Head of caudate nucleus (tissue), 42 donors: ENCODE measurements around the gene CABCOCO1.

Experiments
- DNase-seq, 42 donors: peaks; one replicate each; pipeline versions ENCODE4 v3.0.0 to v3.0.0-alpha.2; 2020 to 2021; ENCODE audit warnings: mixed read lengths in 7 of 42
- intact Hi-C: fragments of 100-400 bp; cut with DNase I; formaldehyde crosslinking; loops from one replicate; pipeline ENCODE4 v1.15.0; 2022

The CABCOCO1 gene

GRCh38 chr10:61776615-61777266 is 114.0 kb downstream of the CABCOCO1 start:
- no peak for DNase-seq
- intact Hi-C loops: no loop called here

- no peak for DNase-seq
Observed at GRCh38 chr10:61778137-61778536, 115.4 kb downstream of the CABCOCO1 start.

GRCh38 chr10:61779276-61779675 is 116.5 kb downstream of the CABCOCO1 start:
- intact Hi-C loops: no loop called here
- DNase-seq: no peak

More at GRCh38 chr10:61778137-61778536, 115.4 kb downstream of the CABCOCO1 start:
- intact Hi-C loops: no loop called here

DNA sequence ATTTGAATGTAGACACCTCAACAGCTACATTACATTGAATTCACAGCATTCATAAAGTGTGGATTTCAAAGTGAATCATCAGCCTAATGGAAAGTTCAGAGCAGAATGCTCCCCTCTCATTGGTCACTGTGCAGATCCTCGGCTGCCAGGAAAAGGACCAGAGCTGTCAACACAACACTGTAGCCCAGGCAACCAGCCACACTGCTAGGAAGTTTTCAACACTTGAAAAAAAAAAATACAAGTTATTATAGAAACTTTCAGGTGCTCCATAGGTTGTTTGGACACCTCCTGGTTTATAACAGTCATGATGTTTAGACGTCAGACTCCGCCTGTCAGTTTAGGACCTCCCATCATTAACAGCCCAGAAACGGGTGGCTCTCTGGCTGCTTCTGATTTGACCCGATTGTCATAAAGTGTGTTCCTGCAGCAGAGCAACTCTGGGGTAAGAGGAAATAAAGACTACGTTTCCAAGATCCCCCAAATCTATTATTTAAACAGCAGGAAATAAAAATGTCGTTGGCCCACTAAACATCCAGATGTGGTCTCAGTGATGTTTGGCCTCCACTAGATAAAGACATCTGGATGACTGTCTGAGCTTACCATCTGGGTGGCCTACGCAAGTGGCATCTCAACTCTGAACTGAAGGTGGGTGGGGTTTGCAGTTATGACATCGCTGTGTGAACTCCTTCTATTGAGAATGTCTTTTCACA is 117.4 kb downstream of the CABCOCO1 start:
- intact Hi-C loops: no loop called here
- DNase-seq: no peak

- no peak for DNase-seq
- intact Hi-C loops: no loop called here
Observed at GRCh38 chr10:61780732-61781131, 118.0 kb downstream of the CABCOCO1 start.

GRCh38 chr10:61781969-61782403 is 119.3 kb downstream of the CABCOCO1 start:
- intact Hi-C loops: no loop called here
- no peak for DNase-seq

- DNase-seq: no peak
- intact Hi-C loops: no loop called here
Observed at GRCh38 chr10:61784354-61785133, 121.8 kb downstream of the CABCOCO1 start.

DNA sequence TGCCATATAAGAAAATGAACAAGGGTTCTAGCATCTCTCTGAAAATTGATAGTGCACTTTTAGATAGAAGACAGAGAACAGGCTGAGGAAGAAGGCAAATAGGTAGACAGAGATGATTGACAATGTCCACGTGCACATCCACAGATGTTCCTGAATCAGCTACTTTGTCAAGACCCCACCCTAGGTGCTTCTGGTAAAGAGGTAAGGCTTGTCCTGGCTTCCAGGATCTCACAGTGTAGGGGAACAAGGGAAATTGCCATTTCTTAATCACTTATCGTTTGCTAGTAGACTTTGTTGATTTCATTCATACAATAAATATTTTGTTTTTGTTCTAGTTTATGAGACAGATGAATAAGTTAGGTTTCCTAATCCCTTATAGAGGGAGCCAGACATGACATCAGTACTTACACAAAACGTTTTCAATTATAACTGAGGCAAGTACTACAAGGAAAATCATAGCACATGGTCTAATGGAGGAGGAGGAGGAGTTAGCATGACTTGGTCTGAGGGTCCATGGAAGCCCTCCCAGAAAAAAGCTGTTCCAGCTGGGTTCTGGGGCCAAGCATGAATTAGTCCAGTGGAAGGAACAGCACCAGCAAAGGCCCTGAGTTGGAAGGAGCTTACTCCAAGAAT is 122.9 kb downstream of the CABCOCO1 start:
- DNase-seq: no peak
- intact Hi-C loops: no loop called here

DNA sequence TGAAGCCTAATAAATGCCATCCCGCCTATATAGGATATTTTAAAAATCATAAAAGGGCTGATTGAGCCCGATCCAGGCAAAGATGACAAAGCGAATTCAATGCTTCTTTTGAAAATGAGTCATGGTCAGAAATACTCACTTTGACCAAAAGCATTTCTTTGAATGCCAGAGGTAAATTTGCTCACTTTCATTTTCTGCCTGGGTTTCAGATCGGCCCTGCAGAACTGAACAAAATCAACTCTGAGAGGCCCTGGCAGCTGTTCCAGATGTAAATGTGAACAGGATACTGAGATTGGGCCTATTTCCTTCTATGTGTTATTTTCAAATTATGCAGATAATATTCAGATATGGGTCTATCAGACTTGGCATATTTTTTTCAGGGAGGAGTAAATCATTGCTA is 124.0 kb downstream of the CABCOCO1 start:
- DNase-seq: no peak
- intact Hi-C loops: no loop called here

- intact Hi-C loops: no loop called here
- DNase-seq: no peak
Observed at GRCh38 chr10:61787170-61787569, 124.4 kb downstream of the CABCOCO1 start.

GRCh38 chr10:61789031-61789430 is 126.3 kb downstream of the CABCOCO1 start:
- intact Hi-C loops: no loop called here
- no peak for DNase-seq

GRCh38 chr10:61791216-61791615 is 128.5 kb downstream of the CABCOCO1 start:
- intact Hi-C loops: no loop called here
- DNase-seq: no peak

GRCh38 chr10:61792097-61792716 is 129.5 kb downstream of the CABCOCO1 start:
- intact Hi-C loops: no loop called here
- DNase-seq: no peak

DNA sequence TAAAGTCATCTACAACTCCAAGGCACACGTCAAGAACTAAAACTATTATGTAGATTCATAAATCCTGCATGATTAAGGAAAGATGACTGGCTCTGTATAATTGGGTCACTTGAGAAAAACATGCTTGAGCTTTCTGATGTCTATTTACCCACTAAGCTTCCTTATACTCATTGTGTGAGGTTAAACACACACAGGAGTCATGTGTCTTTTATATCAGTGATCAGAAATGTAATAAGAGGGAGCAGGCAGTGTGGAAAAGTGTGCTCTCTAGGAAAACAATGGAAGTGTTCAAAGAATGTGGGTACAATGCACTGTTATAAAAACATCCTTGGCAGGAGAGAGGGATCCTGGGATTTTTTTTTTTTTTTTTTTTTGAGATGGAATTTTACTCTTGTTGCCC is 130.2 kb downstream of the CABCOCO1 start:
- intact Hi-C loops: no loop called here
- DNase-seq: no peak

- peak in 3 of 42 donors; percentile 9 to 16 (median 10) for DNase-seq
- intact Hi-C loops: no loop called here
Observed at GRCh38 chr10:61793760-61794703, 131.3 kb downstream of the CABCOCO1 start.

- intact Hi-C loops: no loop called here
- no peak for DNase-seq
Observed at GRCh38 chr10:61795147-61795546, 132.4 kb downstream of the CABCOCO1 start.

DNA sequence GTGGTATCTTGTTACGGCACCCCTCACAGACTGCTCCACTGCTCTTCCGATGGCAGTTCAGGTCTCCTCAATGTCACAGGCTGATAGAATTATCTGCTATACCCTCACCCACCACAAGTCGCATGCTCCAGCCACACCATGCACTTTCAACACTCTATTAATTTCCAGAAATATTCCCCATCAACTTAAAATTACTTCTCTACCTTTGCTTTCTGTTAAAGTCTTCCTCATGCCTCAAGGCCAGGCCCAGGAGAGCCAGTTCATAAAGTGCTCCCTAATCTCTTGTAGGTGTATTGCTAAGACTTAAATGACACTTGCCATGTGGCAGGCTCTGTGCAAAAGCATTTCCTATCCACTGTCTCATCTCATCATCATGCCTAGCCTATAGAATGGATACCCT is 132.8 kb downstream of the CABCOCO1 start:
- no peak for DNase-seq
- intact Hi-C loops: no loop called here

GRCh38 chr10:61796785-61797184 is 134.1 kb downstream of the CABCOCO1 start:
- no peak for DNase-seq
- intact Hi-C loops: no loop called here
